IMR-90 (cell line): ENCODE data around the gene TIGD3. TPM values are rescaled to one million over a fixed set of nuclear protein-coding genes. Genes with fewer than 3 reads are reported as not detected.

Experiments used
- ATAC-seq: fragments of 200-7000 bp; cut with Tn5 transposase; 2 replicates; pipeline ENCODE4 v1.9.1; 2020; ENCODE audit warnings: low read depth, mild to moderate bottlenecking, moderate library complexity
- BruUV-seq: library from RNA; stranded (reverse); fragments of 400-500 nt; replicated peaks from 2 replicates; lab custom pipeline; 2021; lab: Mats Ljungman, UMichigan
- CTCF ChIA-PET: fragments of 300-600 bp; formaldehyde crosslinking; extraction: SDS; loops from one replicate; lab custom pipeline; 2021; ENCODE audit warnings: antibody characterized with exemption; lab: Yijun Ruan, JAX
- POLR2A ChIA-PET: fragments of 300-600 bp; sonication (Branson Sonifier 250); formaldehyde crosslinking; loops from one replicate; lab custom pipeline; 2022; ENCODE audit warnings: antibody characterized with exemption; ENCODE audit not compliant: unreplicated experiment; lab: Charles Lee
- DNase-seq: peaks from one replicate; pipeline ENCODE4 v3.0.0; 2013
- H2AFZ ChIP-seq: replicated peaks from 2 replicates; pipeline ENCODE3; 2013; ENCODE audit warnings: low read length, mild to moderate bottlenecking; ENCODE audit not compliant: poor library complexity
- H2AK5ac ChIP-seq: 2 replicates; pipeline ENCODE4 v1.6.1; 2013; ENCODE audit warnings: low read depth, low read length, inconsistent platforms
- H2AK9ac ChIP-seq: replicated peaks from 2 replicates; pipeline ENCODE3; 2013; ENCODE audit warnings: mild to moderate bottlenecking, low read depth, low read length, moderate library complexity; ENCODE audit not compliant: poor library complexity
- H2BK120ac ChIP-seq: 2 replicates; pipeline ENCODE4 v1.6.1; 2013; ENCODE audit warnings: low read depth, low read length, inconsistent platforms
- H2BK15ac ChIP-seq: 3 replicates; pipeline ENCODE4 v1.6.1; 2013; ENCODE audit warnings: low read depth, low read length, inconsistent platforms
- H2BK20ac ChIP-seq: 2 replicates; pipeline ENCODE4 v1.6.1; 2013; ENCODE audit warnings: low read depth, mild to moderate bottlenecking, inconsistent platforms, low read length, moderate library complexity
- H2BK5ac ChIP-seq: 2 replicates; pipeline ENCODE4 v1.6.1; 2013; ENCODE audit warnings: mild to moderate bottlenecking, low read depth, low read length, inconsistent platforms; ENCODE audit not compliant: poor library complexity, severe bottlenecking
- H3K14ac ChIP-seq: replicated peaks from 2 replicates; pipeline ENCODE4 v1.6.1; 2013; ENCODE audit warnings: low read depth, low read length, inconsistent platforms
- H3K18ac ChIP-seq: 2 replicates; pipeline ENCODE4 v1.6.1; 2013; ENCODE audit warnings: low read depth, low read length, control low read depth
- H3K23ac ChIP-seq: 2 replicates; pipeline ENCODE4 v1.6.1; 2013; ENCODE audit warnings: low read depth, low read length, inconsistent platforms
- H3K27ac ChIP-seq: 2 replicates; pipeline ENCODE4 v1.5.1; 2013; ENCODE audit warnings: mild to moderate bottlenecking, control low read depth, low read length; ENCODE audit not compliant: insufficient read depth
- H3K27me3 ChIP-seq: 2 replicates; pipeline ENCODE4 v1.6.1; 2013; ENCODE audit warnings: low read length; ENCODE audit not compliant: control insufficient read depth, insufficient read depth
- H3K36me3 ChIP-seq: 2 replicates; pipeline ENCODE4 v1.6.1; 2013; ENCODE audit warnings: low read length, mixed read lengths; ENCODE audit not compliant: control insufficient read depth, insufficient read depth
- H3K4ac ChIP-seq: 2 replicates; pipeline ENCODE4 v1.6.1; 2013; ENCODE audit warnings: low read depth, low read length, inconsistent platforms
- H3K4me1 ChIP-seq: 2 replicates; pipeline ENCODE4 v1.6.1; 2013; ENCODE audit warnings: low read length, mixed read lengths; ENCODE audit not compliant: control insufficient read depth, insufficient read depth
- H3K4me2 ChIP-seq: 2 replicates; pipeline ENCODE4 v1.6.1; 2013; ENCODE audit warnings: low read depth, mild to moderate bottlenecking, control low read depth, low read length, moderate library complexity
- H3K4me3 ChIP-seq: 2 replicates; pipeline ENCODE4 v1.5.1; 2013; ENCODE audit warnings: low read depth, mild to moderate bottlenecking, control low read depth, low read length, moderate library complexity; ENCODE audit not compliant: insufficient read depth
- H3K56ac ChIP-seq: 2 replicates; pipeline ENCODE4 v1.6.1; 2013; ENCODE audit warnings: low read length, inconsistent platforms; ENCODE audit not compliant: insufficient read depth; ENCODE audit errors: extremely low read depth
- H3K79me1 ChIP-seq, 2 experiments: 2 replicates each; pipeline ENCODE4 v1.6.1; 2013; ENCODE audit warnings: low read length in 2 of 2, inconsistent platforms in 1 of 2, low read depth in 1 of 2
- H3K9ac ChIP-seq: 2 replicates; pipeline ENCODE4 v1.6.1; 2013; ENCODE audit warnings: low read depth, low read length, control low read depth
- H3K9me1 ChIP-seq: 2 replicates; pipeline ENCODE4 v1.6.1; 2013; ENCODE audit warnings: low read length, inconsistent platforms; ENCODE audit not compliant: insufficient read depth
- H3K9me3 ChIP-seq: 2 replicates; pipeline ENCODE4 v1.6.1; 2013; ENCODE audit warnings: low read length; ENCODE audit not compliant: control insufficient read depth, insufficient read depth
- H4K20me1 ChIP-seq: 2 replicates; pipeline ENCODE4 v1.6.1; 2013; ENCODE audit warnings: low read length, inconsistent platforms; ENCODE audit not compliant: insufficient read depth
- H4K5ac ChIP-seq: 2 replicates; pipeline ENCODE4 v1.6.1; 2013; ENCODE audit warnings: mild to moderate bottlenecking, low read depth, low read length, control low read depth
- H4K8ac ChIP-seq, 2 experiments: 2 replicates each; pipeline ENCODE4 v1.6.1; 2013; ENCODE audit warnings: low read depth in 2 of 2, low read length in 2 of 2, control low read depth in 1 of 2, inconsistent platforms in 1 of 2
- H4K91ac ChIP-seq: 2 replicates; pipeline ENCODE4 v1.6.1; 2013; ENCODE audit warnings: low read depth, low read length, inconsistent platforms; ENCODE audit not compliant: insufficient read depth
- CEBPB ChIP-seq: IDR thresholded peaks from 2 replicates; pipeline ENCODE4 v1.6.1; 2012; ENCODE audit warnings: low read depth, low read length, improper control_type of control experiment
- NFE2L2 ChIP-seq: fragments of 150-350 bp; IDR thresholded peaks from 2 replicates; pipeline ENCODE4 v1.6.1; 2016; ENCODE audit warnings: low read depth, mild to moderate bottlenecking, low read length
- POLR2A ChIP-seq: IDR thresholded peaks from 2 replicates; pipeline ENCODE4 v1.6.1; 2012; ENCODE audit warnings: mild to moderate bottlenecking, low read depth, low read length
- RAD21 ChIP-seq: IDR thresholded peaks from 2 replicates; pipeline ENCODE4 v1.6.1; 2012; ENCODE audit warnings: low read length, improper control_type of control experiment
- SMC3 ChIP-seq: fragments of 150-350 bp; IDR thresholded peaks from 2 replicates; pipeline ENCODE4 v1.6.1; 2016; ENCODE audit warnings: low read depth, mild to moderate bottlenecking, antibody characterized with exemption, low read length, moderate library complexity
- WGBS, 2 experiments: methylation state at CpG; one replicate each; pipeline versions ENCODE4 v1.1.5 to v1.1.7; 2013; ENCODE audit warnings: missing lambda C conversion rate in 2 of 2; ENCODE audit not compliant: insufficient read length in 1 of 2; ENCODE audit errors: extremely low coverage in 2 of 2; 5-methylcytosine and 5-hydroxymethylcytosine counted together
- dilution Hi-C: fragments of 300-500 bp; cut with HindIII; formaldehyde crosslinking; loops from one replicate; pipeline ENCODE4 v1.14.3; 2018; ENCODE audit warnings: low sequenced_read_pairs; ENCODE audit not compliant: unreplicated experiment
- in situ Hi-C: fragments of 300-500 bp; cut with MboI; formaldehyde crosslinking; loops from 3 replicates; pipeline ENCODE4 v1.14.3; 2019; ENCODE audit warnings: low sequenced_read_pairs, inconsistent platforms, mixed read lengths
- intact Hi-C: fragments of 100-400 bp; cut with micrococcal nuclease; formaldehyde crosslinking; loops from 2 replicates; pipeline ENCODE4 v1.10.0; 2022
- polyA plus RNA-seq, 3 experiments: library from polyadenylated mRNA; depleted of rRNA; stranded (reverse); fragments of >200 nt; gene quantifications; 2 replicates each; pipeline ENCODE4 v1.2.3, GENCODE V29; 2012; ENCODE audit warnings: low replicate concordance in 1 of 3
- total RNA-seq: library from RNA; depleted of rRNA; stranded (reverse); fragments of >200 nt; gene quantifications from 2 replicates; pipeline ENCODE4 v1.2.3, GENCODE V29; 2012
- TF ChIP-seq, protein P1 (sequence below): conservative IDR thresholded peaks from 2 replicates; pipeline ENCODE4 v1.5.1; 2012; ENCODE audit warnings: mild to moderate bottlenecking, low read depth, low read length, improper control_type of control experiment

The TIGD3 gene
- total and polyA plus RNA-seq, 2 of the 4 experiments (the other 2 are of a cell fraction), result 0.12 TPM; not detected in 1

DNA sequence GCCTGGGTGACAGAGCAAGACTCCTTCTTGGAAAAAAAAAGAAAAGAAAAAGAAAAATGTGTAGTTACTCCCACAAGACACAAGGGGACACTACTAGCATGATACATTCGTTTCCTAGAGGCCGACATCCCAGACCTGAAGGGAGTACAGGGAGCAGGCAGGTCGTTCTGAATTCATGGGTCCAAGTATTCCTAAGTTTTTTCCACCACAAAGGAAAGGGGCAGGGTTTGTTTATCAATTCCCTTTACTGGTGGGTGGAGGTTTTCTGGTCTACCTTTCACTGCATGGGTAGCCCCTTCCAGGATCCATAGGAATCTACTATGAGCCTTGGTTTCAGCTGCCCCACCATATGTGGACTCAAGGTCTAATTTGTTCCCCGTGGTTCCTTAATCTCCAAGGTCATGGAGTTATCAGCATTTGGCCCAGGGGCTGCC lies 11.8 kb downstream of the TIGD3 start:
- Histone ChIP-seq H3K14ac (peak overlapping the region; percentile 13; the same call in 1 of the 2 replicates), H2BK20ac (no peak overlapping the region), H2AFZ (peak overlapping the region; percentile 85), H3K9ac (no peak overlapping the region), H3K27me3 (no peaks in the 10 kb centered on the region), H2BK120ac (peak overlapping the region; percentile 35; the same call in 1 of the 2 replicates), H3K79me1 (peaks cover 0 to 17% of the 10 kb centered on the region in 2 experiments; a peak in 2 of 4 replicates), H2AK5ac (peak overlapping the region; percentile 45; the same call in 1 of the 2 replicates), H3K27ac (no peak overlapping the region), H3K36me3 (no peaks in the 10 kb centered on the region), H4K20me1 (no peaks in the 10 kb centered on the region), H3K4me2 (no peak overlapping the region), H4K8ac (peak overlapping the region in 1 of 2 experiments; percentile 22; a peak in 1 of 4 replicates), H3K9me3 (no peaks in the 10 kb centered on the region), H2AK9ac (peak overlapping the region; percentile 3), H3K18ac (no peak overlapping the region), H2BK5ac (no peak overlapping the region), H2BK15ac (no peak overlapping the region), H3K4ac (no peak overlapping the region), H3K4me3 (no peak overlapping the region), H3K4me1 (peaks cover 2% of the 10 kb centered on the region), H3K56ac (no peak overlapping the region), H4K5ac (no peak overlapping the region), H3K9me1 (no peaks in the 10 kb centered on the region; the same call in 1 of the 2 replicates), H4K91ac (no peak overlapping the region), H3K23ac (no peak overlapping the region)
- no TSS peak for BruUV-seq
- ChIA-PET CTCF (interaction anchor here (1.2 to 1.3 kb wide), 2 partner anchors 14 to 50 kb away, joined by 3 read pairs; no protein-coding TSS in a partner anchor), POLR2A (no interaction called here)
- intact Hi-C loops (loop anchor here (1.0 kb wide), 1 partner anchor 144 kb away; no protein-coding TSS in a partner anchor), dilution Hi-C loops (no loop called here), in situ Hi-C loops (loop anchor here (5.0 kb wide), 1 partner anchor 146 kb away; no protein-coding TSS in a partner anchor)
- DNase-seq, result peak; percentile 86
- WGBS, 2 experiments, result no CpG with 5 or more reads among the region's 4 CpGs
- ATAC-seq, result peak; percentile 94
- TF ChIP-seq, protein P1, sequence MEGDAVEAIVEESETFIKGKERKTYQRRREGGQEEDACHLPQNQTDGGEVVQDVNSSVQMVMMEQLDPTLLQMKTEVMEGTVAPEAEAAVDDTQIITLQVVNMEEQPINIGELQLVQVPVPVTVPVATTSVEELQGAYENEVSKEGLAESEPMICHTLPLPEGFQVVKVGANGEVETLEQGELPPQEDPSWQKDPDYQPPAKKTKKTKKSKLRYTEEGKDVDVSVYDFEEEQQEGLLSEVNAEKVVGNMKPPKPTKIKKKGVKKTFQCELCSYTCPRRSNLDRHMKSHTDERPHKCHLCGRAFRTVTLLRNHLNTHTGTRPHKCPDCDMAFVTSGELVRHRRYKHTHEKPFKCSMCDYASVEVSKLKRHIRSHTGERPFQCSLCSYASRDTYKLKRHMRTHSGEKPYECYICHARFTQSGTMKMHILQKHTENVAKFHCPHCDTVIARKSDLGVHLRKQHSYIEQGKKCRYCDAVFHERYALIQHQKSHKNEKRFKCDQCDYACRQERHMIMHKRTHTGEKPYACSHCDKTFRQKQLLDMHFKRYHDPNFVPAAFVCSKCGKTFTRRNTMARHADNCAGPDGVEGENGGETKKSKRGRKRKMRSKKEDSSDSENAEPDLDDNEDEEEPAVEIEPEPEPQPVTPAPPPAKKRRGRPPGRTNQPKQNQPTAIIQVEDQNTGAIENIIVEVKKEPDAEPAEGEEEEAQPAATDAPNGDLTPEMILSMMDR, result peak; percentile 85
- TF ChIP-seq SMC3, result peak; percentile 72
- no peak for TF ChIP-seq NFE2L2
- TF ChIP-seq CEBPB, result no peak
- TF ChIP-seq POLR2A, result peak; percentile 38; the same call in 1 of the 2 replicates
- TF ChIP-seq RAD21, result peak; percentile 88
